ENCODE data around the gene ZNF202.
"Not testable (repeated sequence)": the region's sequence is repeated elsewhere in the genome, so short reads cannot be mapped to it uniquely, and the experiment has no call there.

ZNF202 gene
- total RNA-seq = 39.9 to 55.2 reads per million in 2 experiments

DNA sequence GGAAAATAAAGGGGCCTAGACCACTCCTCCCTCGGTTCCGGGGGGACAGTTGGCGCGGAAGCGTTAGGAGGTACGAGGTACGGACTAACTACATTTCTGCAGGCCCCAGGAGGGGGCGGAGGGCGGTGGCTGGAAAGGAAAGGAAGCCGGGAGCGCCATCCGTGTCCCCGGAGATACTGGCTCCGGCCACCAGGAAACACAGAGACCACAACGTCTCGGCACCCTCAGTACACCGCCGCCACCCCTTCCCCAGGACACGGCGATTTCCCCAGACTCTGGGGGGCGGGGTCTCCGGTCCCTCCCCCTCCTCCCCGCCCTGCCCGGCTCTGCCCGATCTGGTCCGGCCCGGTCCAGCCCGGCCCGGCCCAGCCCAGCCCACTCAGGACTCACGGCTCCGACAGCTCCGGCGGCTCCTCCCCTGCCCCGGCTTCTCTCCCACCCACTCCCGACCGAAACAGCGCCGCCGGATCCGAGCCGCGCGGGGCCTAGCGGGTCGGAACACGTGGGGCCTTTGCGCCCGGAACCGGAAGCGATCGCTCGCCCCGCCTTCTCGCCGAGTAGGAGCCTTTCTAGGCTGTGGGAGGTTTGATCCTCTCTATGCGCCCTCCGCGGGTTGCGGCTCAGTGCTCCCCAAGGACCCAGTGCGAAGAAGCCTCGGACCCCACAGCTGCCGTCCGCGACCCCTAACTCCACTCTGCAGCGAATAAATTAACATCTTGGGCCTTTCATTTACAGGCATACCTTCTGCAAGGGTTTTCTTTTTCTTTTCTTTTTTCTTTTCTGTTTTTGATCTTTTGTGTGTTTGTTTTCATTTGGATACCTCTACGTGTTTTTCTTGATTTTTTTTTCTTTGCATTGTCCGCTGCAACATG, at the start of gene ZNF202:
Gene ZNF202, minus strand, starts transcription at position 502 of the 872 bp plus-strand sequence. CDS start 10,772 bp downstream, outside the sequence.
- peak; percentile 85 for DNase-seq (ENCODE audit: low read depth)

DNA sequence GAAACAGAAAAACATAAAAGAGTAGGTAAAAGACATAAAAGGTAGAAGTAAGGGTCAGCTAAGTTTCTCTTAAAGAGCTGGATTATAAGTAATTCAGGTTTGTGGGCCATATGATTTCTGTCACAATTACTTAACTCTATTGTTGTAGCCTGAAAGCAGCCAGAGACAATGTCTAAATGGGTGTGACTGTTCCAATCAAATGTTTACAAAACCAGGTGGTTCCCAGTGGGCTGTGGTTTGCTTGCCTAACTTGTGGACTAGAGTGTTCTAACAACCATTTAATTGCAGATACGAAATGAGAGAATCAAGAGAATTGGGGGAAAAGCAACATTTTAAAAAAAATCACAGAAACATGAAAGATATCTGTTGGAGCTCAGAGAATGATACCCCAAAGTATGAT, 42.1 kb upstream of the ZNF202 start:
- DNase-seq (ENCODE audit: low read depth) = no peak

GRCh38 chr11:123778511-123778910, 37.1 kb upstream of the ZNF202 start:
- no peak for DNase-seq (ENCODE audit: low read depth)

DNA sequence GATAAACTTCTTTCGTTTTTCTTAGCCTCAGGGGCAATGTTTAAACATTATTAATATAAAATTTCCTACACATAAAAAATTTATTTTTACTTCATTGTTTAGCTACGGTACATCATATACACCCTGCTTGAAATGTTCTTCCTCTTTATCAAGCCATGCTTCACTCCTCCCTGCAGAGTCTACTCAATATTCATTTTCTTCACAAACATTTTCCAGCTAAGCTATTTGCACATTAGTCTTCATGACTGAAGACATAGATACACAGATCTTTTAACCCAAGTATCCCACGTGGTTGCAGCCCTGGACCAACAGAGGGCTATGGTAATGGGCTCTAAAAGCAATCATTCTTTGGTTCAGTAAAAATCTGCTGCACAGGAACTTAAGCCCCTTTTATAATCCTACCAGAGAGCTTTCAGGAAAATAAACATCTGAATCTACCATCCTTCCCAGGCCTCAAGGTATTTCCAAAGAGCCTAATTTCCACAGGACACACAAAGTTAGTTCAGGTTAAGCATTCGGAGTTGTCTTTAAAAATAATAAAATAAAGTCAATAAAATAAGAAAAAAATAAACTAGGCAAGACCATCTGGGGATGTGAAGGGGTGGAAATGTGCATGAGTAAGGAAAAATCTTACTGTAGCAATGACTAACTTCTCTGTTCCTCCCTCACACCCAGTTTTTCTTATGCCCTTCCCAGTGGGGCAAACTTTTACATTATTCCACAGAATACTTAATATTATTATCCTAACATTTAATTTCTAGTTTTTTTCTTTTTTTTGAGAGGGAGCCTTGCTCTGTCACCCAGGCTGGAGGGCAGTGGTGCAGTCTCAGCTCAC, 34.5 kb upstream of the ZNF202 start:
- DNase-seq (ENCODE audit: low read depth) = no peak

DNA sequence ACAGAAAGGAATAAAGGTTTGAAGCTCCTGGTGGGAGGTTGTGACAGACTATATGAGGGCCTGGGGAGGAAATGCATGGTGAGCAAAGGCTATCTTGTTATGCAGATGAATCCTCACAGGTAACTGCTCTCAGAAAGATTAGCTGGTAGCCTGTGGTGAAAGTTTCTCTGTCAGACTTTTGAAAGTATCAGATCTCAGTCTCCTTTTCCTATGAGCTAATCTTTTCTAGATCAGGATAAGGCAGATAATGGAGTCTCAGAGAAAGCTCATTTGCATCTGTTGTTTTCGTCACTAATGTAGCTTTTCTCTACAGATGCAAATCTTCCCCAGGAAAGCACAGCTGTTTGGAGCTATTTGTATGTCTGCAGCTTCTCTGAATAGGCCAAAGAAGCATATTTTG, 33.8 kb upstream of the ZNF202 start:
- DNase-seq (ENCODE audit: low read depth) = no peak

DNA sequence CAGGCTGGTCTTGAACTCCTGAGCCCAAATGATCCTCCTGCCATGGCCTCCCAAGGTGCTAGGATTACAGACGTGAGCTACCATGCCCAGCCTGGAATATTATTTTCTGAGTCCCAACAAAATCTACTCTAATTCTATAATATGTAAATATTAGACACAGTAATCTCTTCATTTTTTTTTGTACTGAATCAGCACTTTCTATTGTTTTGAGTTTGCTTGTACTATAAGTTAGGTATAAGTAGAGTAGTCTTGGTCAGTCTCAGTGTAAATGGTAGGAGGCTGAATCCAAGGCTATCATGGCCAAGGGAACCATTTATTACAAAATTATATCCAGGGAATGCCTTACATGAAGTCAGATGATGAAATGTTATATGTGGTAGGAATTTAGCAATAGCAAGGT, 32.5 kb upstream of the ZNF202 start:
- DNase-seq (ENCODE audit: low read depth) = no peak

GRCh38 chr11:123773026-123773425, 31.6 kb upstream of the ZNF202 start:
- no peak for DNase-seq (ENCODE audit: low read depth)

DNA sequence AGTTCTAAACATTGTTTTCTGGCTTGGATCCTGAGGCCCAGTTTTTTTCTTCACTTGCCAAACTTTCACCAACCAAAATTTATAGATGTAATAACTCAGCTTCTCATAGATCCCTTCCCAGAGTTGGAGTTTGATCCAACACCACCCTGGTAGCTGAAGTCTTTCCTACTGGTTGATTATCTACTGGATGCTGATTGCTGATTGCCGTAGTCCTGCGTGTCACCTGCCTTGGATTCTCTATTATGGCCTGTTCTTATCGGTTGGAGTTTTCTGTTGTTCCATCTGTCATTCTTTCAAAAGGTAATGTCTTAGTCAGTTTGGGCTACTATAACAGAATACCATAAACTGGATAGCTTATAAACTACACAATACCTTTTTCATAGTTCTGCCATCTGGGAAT, 30.2 kb upstream of the ZNF202 start:
- DNase-seq (ENCODE audit: low read depth) = no peak

DNA sequence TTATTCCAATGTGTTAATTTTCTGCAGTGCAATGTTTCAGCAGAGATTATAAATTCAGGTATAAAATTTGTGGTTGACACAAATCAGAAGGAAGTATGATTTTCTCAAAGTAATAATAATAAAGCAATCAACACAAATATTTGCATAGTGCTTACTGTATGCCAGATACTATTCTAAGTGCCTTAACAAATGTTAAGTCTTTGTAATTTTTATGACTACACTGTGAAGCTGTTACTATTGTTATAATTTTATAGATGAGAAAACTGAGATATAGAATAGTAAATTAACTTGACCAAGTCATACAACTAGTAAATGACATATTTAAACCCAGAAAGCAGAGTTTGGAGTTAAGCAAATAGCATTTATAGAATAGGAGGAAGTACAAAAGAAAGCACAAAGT, 29.3 kb upstream of the ZNF202 start:
- DNase-seq (ENCODE audit: low read depth) = no peak

- DNase-seq (ENCODE audit: low read depth) = no peak
These were observed 24.1 kb upstream of the ZNF202 start for GRCh38 chr11:123765601-123766000.

- DNase-seq (ENCODE audit: low read depth) = no peak
These were observed 21.0 kb upstream of the ZNF202 start for GRCh38 chr11:123762422-123762821.

GRCh38 chr11:123760894-123761293, 19.4 kb upstream of the ZNF202 start:
- no peak for DNase-seq (ENCODE audit: low read depth)

DNA sequence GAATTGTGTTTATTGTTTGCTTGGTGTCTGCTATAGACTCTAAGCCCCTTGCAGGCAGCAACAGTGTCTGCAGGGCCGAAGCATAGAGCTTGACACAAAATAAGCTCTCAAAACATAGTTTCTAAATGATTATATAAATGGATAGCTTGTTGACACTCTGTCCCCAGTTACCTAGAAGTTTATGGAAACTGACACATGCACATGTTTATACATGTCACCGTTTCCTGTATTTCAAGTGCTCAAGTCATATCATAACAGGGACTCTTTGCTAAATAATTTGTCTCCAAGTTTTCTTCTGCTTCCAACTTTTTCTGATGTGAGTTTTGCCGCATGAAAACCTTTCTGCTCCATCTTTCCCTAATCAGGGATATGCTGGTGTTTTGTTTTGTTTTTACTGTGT, 16.5 kb upstream of the ZNF202 start:
- DNase-seq (ENCODE audit: low read depth) = no peak

DNA sequence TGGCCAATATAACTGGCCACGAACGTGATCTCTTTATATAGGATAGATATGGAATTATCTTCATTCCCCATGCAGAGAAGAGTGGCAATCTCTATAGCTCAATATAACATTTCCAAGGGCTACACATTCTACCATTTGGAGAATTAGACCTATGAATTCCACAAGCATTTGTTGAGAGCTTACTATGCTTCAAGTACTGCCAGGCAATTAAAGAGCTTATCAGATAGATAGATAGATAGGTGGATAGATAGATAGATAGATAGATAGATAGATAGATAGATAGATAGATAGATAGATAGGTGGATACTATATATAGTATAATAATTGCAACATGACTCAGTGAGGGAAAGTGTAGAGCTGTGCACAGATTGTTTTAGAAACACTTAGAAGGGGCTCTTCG, 14.4 kb upstream of the ZNF202 start:
- no peak for DNase-seq (ENCODE audit: low read depth)

DNA sequence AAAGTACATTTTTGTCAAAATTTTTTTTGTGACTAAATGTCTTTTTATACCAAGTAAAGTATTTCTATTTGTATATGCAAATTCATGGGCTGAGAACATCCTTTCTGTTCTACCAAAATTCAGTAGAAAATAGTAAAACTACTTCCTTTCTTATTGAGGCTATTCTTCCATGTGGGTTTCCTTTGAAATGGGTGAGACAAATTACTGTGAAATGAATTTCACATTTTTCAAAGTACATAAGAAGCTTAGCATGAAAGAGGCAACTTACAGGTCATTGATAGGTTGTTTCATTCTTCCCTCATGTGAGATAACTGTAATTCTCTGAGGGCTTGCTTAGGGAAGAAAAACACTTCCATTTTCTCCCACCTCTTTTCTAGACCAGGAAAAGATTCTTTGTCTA, 13.9 kb upstream of the ZNF202 start:
- no peak for DNase-seq (ENCODE audit: low read depth)

DNA sequence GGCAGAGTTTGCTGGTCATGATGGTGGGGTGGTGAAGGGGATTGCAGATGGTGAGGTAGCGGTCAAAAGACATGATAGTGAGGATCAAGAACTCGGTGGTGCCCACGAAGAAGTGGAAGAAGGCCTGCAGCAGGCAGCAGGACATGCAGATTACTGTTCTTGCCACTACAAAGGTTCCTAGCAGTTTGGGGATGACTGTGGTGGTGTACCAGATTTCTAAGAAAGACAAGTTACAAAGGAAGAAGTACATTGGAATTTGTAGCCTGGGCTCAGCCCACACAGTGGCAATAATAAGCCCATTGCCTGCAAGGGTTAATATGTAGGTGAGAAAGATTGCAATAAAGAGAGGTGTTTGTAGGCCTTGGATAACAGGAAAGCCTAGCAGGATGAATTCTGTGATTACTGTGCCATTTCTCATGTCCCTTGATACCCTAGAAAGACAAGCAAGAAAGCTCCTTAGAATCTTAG, 12.7 kb upstream of the ZNF202 start, which contains the start of gene OR6X1:
Gene OR6X1, minus strand, starts transcription at position 418 of the 468 bp plus-strand sequence. Its CDS starts 0 bp downstream, at position 418.
- no peak for DNase-seq (ENCODE audit: low read depth)

DNA sequence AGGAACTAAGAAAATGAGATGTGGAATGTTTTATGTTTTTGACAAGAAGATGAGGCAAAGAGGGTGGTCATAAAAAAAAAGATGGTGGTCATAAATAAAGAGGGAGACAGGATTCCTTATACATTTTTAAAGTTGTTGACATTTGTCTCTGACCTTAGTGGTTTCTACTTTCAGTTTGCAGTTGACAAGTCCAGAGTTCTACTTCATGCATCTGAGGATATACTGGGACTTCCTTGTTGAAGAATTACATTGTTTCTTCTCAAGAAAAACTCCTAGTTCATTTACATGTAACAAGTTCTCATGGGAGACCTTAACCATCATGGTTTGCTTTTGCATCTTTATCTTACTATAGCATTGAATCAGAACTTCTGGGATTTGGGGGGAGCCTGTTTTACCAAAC, 11.7 kb upstream of the ZNF202 start:
- DNase-seq (ENCODE audit: low read depth) = no peak

- no peak for DNase-seq (ENCODE audit: low read depth)
These were observed 10.3 kb upstream of the ZNF202 start for GRCh38 chr11:123751781-123752180.

- not testable (repeated sequence) for DNase-seq (ENCODE audit: low read depth)
These were observed 6.9 kb upstream of the ZNF202 start for GRCh38 chr11:123748349-123748748.

DNA sequence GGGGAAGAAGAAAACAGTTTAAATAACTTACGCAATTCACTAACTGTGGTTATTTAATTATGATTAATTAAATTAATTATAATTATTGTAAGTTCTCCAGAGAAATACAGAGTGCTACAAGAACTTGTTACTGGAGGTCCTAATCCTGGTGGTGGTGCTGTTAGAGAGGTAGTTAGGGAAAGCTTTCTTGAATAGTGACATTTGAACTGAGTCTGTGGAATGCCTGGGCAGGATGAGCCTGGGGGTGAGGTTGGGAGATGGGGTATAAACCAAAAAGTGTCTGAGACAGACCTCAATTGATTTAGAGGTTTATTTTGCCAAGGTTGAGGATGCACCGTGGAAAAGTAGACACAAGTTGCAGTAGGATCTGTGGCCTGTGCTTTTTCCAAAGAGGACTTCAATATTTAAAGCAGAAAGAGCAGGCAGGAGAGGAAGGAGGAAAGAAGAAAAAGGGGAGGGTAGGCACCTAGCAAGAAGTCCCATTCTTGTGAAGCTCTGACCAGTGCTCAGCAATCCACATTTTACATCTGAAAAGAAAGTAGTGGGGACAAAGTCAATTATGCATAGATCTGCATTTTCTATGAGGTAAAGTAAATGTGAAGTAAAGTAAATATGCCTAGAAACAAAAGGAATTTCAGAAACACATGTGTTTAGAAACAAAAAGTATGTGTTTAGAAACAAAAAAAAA, 4.4 kb upstream of the ZNF202 start:
- no peak for DNase-seq (ENCODE audit: low read depth)

GRCh38 chr11:123742724-123743120, 1.3 kb upstream of the ZNF202 start:
- no peak for DNase-seq (ENCODE audit: low read depth)
